ENCODE data around the gene TMEM200A.

The TMEM200A gene

GRCh38 chr6:130359736-130360135 lies 6.1 kb upstream of the TMEM200A start:
- no peaks in the 10 kb centered on the region for H3K36me3 ChIP-seq (ENCODE audit: insufficient read depth, low read length)
- no peak overlapping the region for H2AFZ ChIP-seq (ENCODE audit: low read length, unreplicated experiment)
- H3K27me3 ChIP-seq (ENCODE audit: insufficient read depth, low read length), result no peaks in the 10 kb centered on the region; the same call in 1 of the 2 replicates
- no peaks in the 10 kb centered on the region for H3K4me1 ChIP-seq (ENCODE audit: control insufficient read depth, insufficient read depth, low read length, unreplicated experiment)
- H3K4me3 ChIP-seq (ENCODE audit: low read depth, low read length), result no peak overlapping the region
- no peaks in the 10 kb centered on the region for H3K79me2 ChIP-seq (ENCODE audit: control insufficient read depth, insufficient read depth, low read length, unreplicated experiment)
- no peak overlapping the region for H3K27ac ChIP-seq (ENCODE audit: low read depth, low read length)

- Histone ChIP-seq H3K36me3 (ENCODE audit: insufficient read depth, low read length) (no peaks in the 10 kb centered on the region), H3K27ac (ENCODE audit: low read depth, low read length) (no peak overlapping the region), H3K79me2 (ENCODE audit: control insufficient read depth, insufficient read depth, low read length, unreplicated experiment) (no peaks in the 10 kb centered on the region), H3K27me3 (ENCODE audit: insufficient read depth, low read length) (0 out of 2 replicates have a peak, but pooled peaks cover 2% of the 10 kb centered on the region), H2AFZ (ENCODE audit: low read length, unreplicated experiment) (no peak overlapping the region), H3K4me3 (ENCODE audit: low read depth, low read length) (no peak overlapping the region), H3K4me1 (ENCODE audit: control insufficient read depth, insufficient read depth, low read length, unreplicated experiment) (no peaks in the 10 kb centered on the region)
These were observed 3.7 kb upstream of the TMEM200A start for GRCh38 chr6:130362128-130362527.

GRCh38 chr6:130364224-130364780 lies 1.5 kb upstream of the TMEM200A start:
- H3K79me2 ChIP-seq (ENCODE audit: control insufficient read depth, insufficient read depth, low read length, unreplicated experiment), result peaks cover 4% of the 10 kb centered on the region

GRCh38 chr6:130366107-130367005 lies 539 bp downstream of the TMEM200A start:
- H3K4me3 ChIP-seq (ENCODE audit: low read depth, low read length), result peak overlapping the region; percentile 82
- H2AFZ ChIP-seq (ENCODE audit: low read length, unreplicated experiment), result peak overlapping the region; percentile 84
- peaks cover 13% of the 10 kb centered on the region; the same call in 1 of the 2 replicates for H3K27me3 ChIP-seq (ENCODE audit: insufficient read depth, low read length)
- no peaks in the 10 kb centered on the region for H3K36me3 ChIP-seq (ENCODE audit: insufficient read depth, low read length)
- peaks cover 4% of the 10 kb centered on the region for H3K79me2 ChIP-seq (ENCODE audit: control insufficient read depth, insufficient read depth, low read length, unreplicated experiment)
- peak overlapping the region; percentile 0; the same call in 1 of the 2 replicates for H3K27ac ChIP-seq (ENCODE audit: low read depth, low read length)
- H3K4me1 ChIP-seq (ENCODE audit: control insufficient read depth, insufficient read depth, low read length, unreplicated experiment), result no peaks in the 10 kb centered on the region

More at GRCh38 chr6:130364224-130364780, 1.5 kb upstream of the TMEM200A start:
- H3K4me1 ChIP-seq (ENCODE audit: control insufficient read depth, insufficient read depth, low read length, unreplicated experiment), result no peaks in the 10 kb centered on the region
- no peak overlapping the region for H3K4me3 ChIP-seq (ENCODE audit: low read depth, low read length)
- no peaks in the 10 kb centered on the region for H3K36me3 ChIP-seq (ENCODE audit: insufficient read depth, low read length)
- H2AFZ ChIP-seq (ENCODE audit: low read length, unreplicated experiment), result no peak overlapping the region
- H3K27ac ChIP-seq (ENCODE audit: low read depth, low read length), result no peak overlapping the region
- H3K27me3 ChIP-seq (ENCODE audit: insufficient read depth, low read length), result peaks cover 13% of the 10 kb centered on the region; the same call in 1 of the 2 replicates

- H3K27ac ChIP-seq (ENCODE audit: low read depth, low read length), result no peak overlapping the region
- H3K4me3 ChIP-seq (ENCODE audit: low read depth, low read length), result peak overlapping the region; percentile 82
- H3K79me2 ChIP-seq (ENCODE audit: control insufficient read depth, insufficient read depth, low read length, unreplicated experiment), result peaks cover 4% of the 10 kb centered on the region
- H3K4me1 ChIP-seq (ENCODE audit: control insufficient read depth, insufficient read depth, low read length, unreplicated experiment), result no peaks in the 10 kb centered on the region
- H3K36me3 ChIP-seq (ENCODE audit: insufficient read depth, low read length), result no peaks in the 10 kb centered on the region
- H3K27me3 ChIP-seq (ENCODE audit: insufficient read depth, low read length), result peaks cover 13% of the 10 kb centered on the region; the same call in 1 of the 2 replicates
- H2AFZ ChIP-seq (ENCODE audit: low read length, unreplicated experiment), result no peak overlapping the region
These were observed 1.9 kb downstream of the TMEM200A start for GRCh38 chr6:130367767-130368166.

GRCh38 chr6:130368576-130368975 lies 2.8 kb downstream of the TMEM200A start:
- Histone ChIP-seq H3K79me2 (ENCODE audit: control insufficient read depth, insufficient read depth, low read length, unreplicated experiment) (peaks cover 4% of the 10 kb centered on the region), H3K27me3 (ENCODE audit: insufficient read depth, low read length) (peaks cover 13% of the 10 kb centered on the region; the same call in 1 of the 2 replicates), H3K4me3 (ENCODE audit: low read depth, low read length) (no peak overlapping the region), H3K4me1 (ENCODE audit: control insufficient read depth, insufficient read depth, low read length, unreplicated experiment) (no peaks in the 10 kb centered on the region), H2AFZ (ENCODE audit: low read length, unreplicated experiment) (no peak overlapping the region), H3K36me3 (ENCODE audit: insufficient read depth, low read length) (no peaks in the 10 kb centered on the region), H3K27ac (ENCODE audit: low read depth, low read length) (no peak overlapping the region)

GRCh38 chr6:130369831-130370230 lies 4.0 kb downstream of the TMEM200A start:
- Histone ChIP-seq H3K4me1 (ENCODE audit: control insufficient read depth, insufficient read depth, low read length, unreplicated experiment) (no peaks in the 10 kb centered on the region), H3K27me3 (ENCODE audit: insufficient read depth, low read length) (peaks cover 13% of the 10 kb centered on the region; the same call in 1 of the 2 replicates), H3K79me2 (ENCODE audit: control insufficient read depth, insufficient read depth, low read length, unreplicated experiment) (peaks cover 4% of the 10 kb centered on the region), H3K27ac (ENCODE audit: low read depth, low read length) (no peak overlapping the region), H3K4me3 (ENCODE audit: low read depth, low read length) (no peak overlapping the region), H2AFZ (ENCODE audit: low read length, unreplicated experiment) (no peak overlapping the region), H3K36me3 (ENCODE audit: insufficient read depth, low read length) (no peaks in the 10 kb centered on the region)

- H3K36me3 ChIP-seq (ENCODE audit: insufficient read depth, low read length), result no peaks in the 10 kb centered on the region
- no peak overlapping the region for H2AFZ ChIP-seq (ENCODE audit: low read length, unreplicated experiment)
- H3K27ac ChIP-seq (ENCODE audit: low read depth, low read length), result no peak overlapping the region
- no peak overlapping the region for H3K4me3 ChIP-seq (ENCODE audit: low read depth, low read length)
- peaks cover 4% of the 10 kb centered on the region for H3K79me2 ChIP-seq (ENCODE audit: control insufficient read depth, insufficient read depth, low read length, unreplicated experiment)
- H3K27me3 ChIP-seq (ENCODE audit: insufficient read depth, low read length), result peaks cover 13% of the 10 kb centered on the region; the same call in 1 of the 2 replicates
- H3K4me1 ChIP-seq (ENCODE audit: control insufficient read depth, insufficient read depth, low read length, unreplicated experiment), result no peaks in the 10 kb centered on the region
These were observed 6.2 kb downstream of the TMEM200A start for GRCh38 chr6:130371921-130372420.

GRCh38 chr6:130372786-130373185 lies 7.0 kb downstream of the TMEM200A start:
- Histone ChIP-seq H3K4me1 (ENCODE audit: control insufficient read depth, insufficient read depth, low read length, unreplicated experiment) (no peaks in the 10 kb centered on the region), H3K36me3 (ENCODE audit: insufficient read depth, low read length) (no peaks in the 10 kb centered on the region), H3K27ac (ENCODE audit: low read depth, low read length) (no peak overlapping the region), H3K4me3 (ENCODE audit: low read depth, low read length) (no peak overlapping the region), H2AFZ (ENCODE audit: low read length, unreplicated experiment) (no peak overlapping the region), H3K27me3 (ENCODE audit: insufficient read depth, low read length) (peaks cover 4% of the 10 kb centered on the region; the same call in 1 of the 2 replicates), H3K79me2 (ENCODE audit: control insufficient read depth, insufficient read depth, low read length, unreplicated experiment) (peaks cover 4% of the 10 kb centered on the region)

GRCh38 chr6:130373992-130374391 lies 8.2 kb downstream of the TMEM200A start:
- Histone ChIP-seq H2AFZ (ENCODE audit: low read length, unreplicated experiment) (no peak overlapping the region), H3K4me3 (ENCODE audit: low read depth, low read length) (no peak overlapping the region), H3K27ac (ENCODE audit: low read depth, low read length) (no peak overlapping the region), H3K4me1 (ENCODE audit: control insufficient read depth, insufficient read depth, low read length, unreplicated experiment) (no peaks in the 10 kb centered on the region), H3K36me3 (ENCODE audit: insufficient read depth, low read length) (no peaks in the 10 kb centered on the region), H3K27me3 (ENCODE audit: insufficient read depth, low read length) (no peaks in the 10 kb centered on the region; the same call in 1 of the 2 replicates), H3K79me2 (ENCODE audit: control insufficient read depth, insufficient read depth, low read length, unreplicated experiment) (no peaks in the 10 kb centered on the region)

All from ACC112 (cell line).